Upper lobe of right lung (tissue), 1 donor: ENCODE data around the gene DHCR24. TPM values are rescaled to one million over a fixed set of nuclear protein-coding genes. Genes with fewer than 3 reads are reported as not detected.

Experiments used
- ATAC-seq: fragments of 200-7000 bp; cut with Tn5 transposase; one replicate; pipeline ENCODE4 v1.9.1; 2020; ENCODE audit warnings: mild to moderate bottlenecking, moderate library complexity
- DNase-seq: peaks from one replicate; pipeline ENCODE4 v3.0.0-alpha.2; 2020
- H3K27ac ChIP-seq: fragments of 200-600 bp; one replicate; pipeline ENCODE4 v1.8.0; 2022
- H3K27me3 ChIP-seq: fragments of 200-600 bp; one replicate; pipeline ENCODE4 v1.8.0; 2022; ENCODE audit warnings: mild to moderate bottlenecking
- H3K36me3 ChIP-seq: fragments of 200-600 bp; one replicate; pipeline ENCODE4 v1.8.0; 2022
- H3K4me1 ChIP-seq: fragments of 200-600 bp; one replicate; pipeline ENCODE4 v1.8.0; 2022
- H3K4me3 ChIP-seq: fragments of 200-600 bp; one replicate; pipeline ENCODE4 v1.8.0; 2022; ENCODE audit warnings: mild to moderate bottlenecking
- H3K9me3 ChIP-seq: fragments of 200-600 bp; one replicate; pipeline ENCODE4 v1.8.0; 2022
- CTCF ChIP-seq: fragments of 200-600 bp; IDR thresholded peaks from one replicate; pipeline ENCODE4 v1.8.0; 2022; ENCODE audit warnings: antibody characterized with exemption
- intact Hi-C: fragments of 100-400 bp; cut with DNase I; formaldehyde crosslinking; loops from one replicate; pipeline ENCODE4 v1.11.0; 2022
- total RNA-seq: library from RNA; stranded (reverse); fragmentation: NEBNext Ultra II Directional; extraction: Animal tissue kit (Norgen Biotek cat#: 25700); gene quantifications from one replicate; pipeline ENCODE4 v1.2.1, GENCODE V29; 2021
- donor health status: DM: no; HTN: yes; CAD: no; lungs with severe emphysema.

DHCR24 gene
- total RNA-seq, 1 donor from 2014 or later: 749 TPM

GRCh38 chr1:54833121-54833520, 53.9 kb downstream of the DHCR24 start:
- no peaks in the 10 kb centered on the region for H3K36me3 ChIP-seq
- peaks cover 6% of the 10 kb centered on the region for H3K9me3 ChIP-seq
- no peaks in the 10 kb centered on the region for H3K4me1 ChIP-seq
- no peak for TF ChIP-seq CTCF
- H3K4me3 ChIP-seq: no peak overlapping the region
- intact Hi-C loops: no loop called here
- H3K27me3 ChIP-seq: no peaks in the 10 kb centered on the region
- ATAC-seq: no peak
- H3K27ac ChIP-seq: no peak overlapping the region
- no peak for DNase-seq

GRCh38 chr1:54826226-54826816, 60.7 kb downstream of the DHCR24 start:
- no peaks in the 10 kb centered on the region for H3K36me3 ChIP-seq
- ATAC-seq: no peak
- intact Hi-C loops: no loop called here
- no peak for DNase-seq
- no peaks in the 10 kb centered on the region for H3K27me3 ChIP-seq
- H3K9me3 ChIP-seq: peaks cover 9% of the 10 kb centered on the region
- H3K4me1 ChIP-seq: no peaks in the 10 kb centered on the region
- H3K4me3 ChIP-seq: no peak overlapping the region
- no peak for TF ChIP-seq CTCF
- no peak overlapping the region for H3K27ac ChIP-seq

- Histone ChIP-seq H3K36me3 (no peaks in the 10 kb centered on the region), H3K27ac (no peak overlapping the region), H3K27me3 (no peaks in the 10 kb centered on the region), H3K4me3 (no peak overlapping the region), H3K4me1 (no peaks in the 10 kb centered on the region), H3K9me3 (peaks cover 6% of the 10 kb centered on the region)
- intact Hi-C loops: no loop called here
- ATAC-seq (no peak), DNase-seq (no peak)
- no peak for TF ChIP-seq CTCF
These were observed 61.3 kb downstream of the DHCR24 start for GRCh38 chr1:54825696-54826095.

- Histone ChIP-seq H3K36me3 (no peaks in the 10 kb centered on the region), H3K9me3 (peaks cover 6% of the 10 kb centered on the region), H3K4me3 (no peak overlapping the region), H3K27me3 (no peaks in the 10 kb centered on the region), H3K4me1 (no peaks in the 10 kb centered on the region), H3K27ac (no peak overlapping the region)
- no peak for DNase-seq
- intact Hi-C loops: no loop called here
- no peak for TF ChIP-seq CTCF
- ATAC-seq: no peak
These were observed 63.3 kb downstream of the DHCR24 start for GRCh38 chr1:54823670-54824069.

- intact Hi-C loops: no loop called here
- no peak for ATAC-seq
- DNase-seq: no peak
These were observed 67.3 kb downstream of the DHCR24 start for GRCh38 chr1:54819733-54820132.

More at GRCh38 chr1:54819733-54820132, 67.3 kb downstream of the DHCR24 start:
- Histone ChIP-seq H3K4me1 (no peaks in the 10 kb centered on the region), H3K36me3 (no peaks in the 10 kb centered on the region), H3K9me3 (no peaks in the 10 kb centered on the region), H3K27me3 (no peaks in the 10 kb centered on the region), H3K27ac (no peak overlapping the region), H3K4me3 (no peak overlapping the region)
- no peak for TF ChIP-seq CTCF
